Lung (tissue), 12 donors: ENCODE results near the gene TNP1. TPM values are rescaled to one million over a fixed set of nuclear protein-coding genes. Genes with fewer than 3 reads are reported as not detected.

ENCODE experiments used
- ATAC-seq: fragments of 200-7000 bp; cut with Tn5 transposase; one replicate; pipeline ENCODE4 v1.9.1; 2020; ENCODE audit warnings: moderate number of reproducible peaks; ENCODE audit not compliant: insufficient read depth, low FRiP score
- DNase-seq, 3 donors: peaks; one replicate each; pipeline ENCODE4 v3.0.0-alpha.2; 2013 to 2017
- H3K27ac ChIP-seq, 2 donors: one replicate each; pipeline ENCODE4 v1.5.1; 2013; ENCODE audit warnings: mild to moderate bottlenecking in 2 of 2, moderate library complexity in 2 of 2, control low read depth in 1 of 2, inconsistent platforms in 1 of 2, low read depth in 1 of 2, low read length in 1 of 2
- H3K27me3 ChIP-seq, 3 donors: one replicate each; pipeline ENCODE4 v1.5.1; 2013; ENCODE audit warnings: low read length in 2 of 3; ENCODE audit not compliant: control insufficient read depth in 3 of 3, insufficient read depth in 3 of 3
- H3K36me3 ChIP-seq, 4 donors: one replicate each; pipeline ENCODE4 v1.5.1; 2013; ENCODE audit warnings: low read length in 4 of 4, mild to moderate bottlenecking in 1 of 4, moderate library complexity in 1 of 4; ENCODE audit not compliant: control insufficient read depth in 4 of 4, insufficient read depth in 4 of 4
- H3K4me1 ChIP-seq, 5 donors: one replicate each; pipeline ENCODE4 v1.5.1; 2013; ENCODE audit warnings: low read length in 5 of 5, mild to moderate bottlenecking in 2 of 5, moderate library complexity in 1 of 5; ENCODE audit not compliant: control insufficient read depth in 5 of 5, insufficient read depth in 5 of 5
- H3K4me3 ChIP-seq: one replicate; pipeline ENCODE4 v1.5.1; 2013; ENCODE audit warnings: mild to moderate bottlenecking, control low read depth, moderate library complexity
- H3K9ac ChIP-seq, 2 donors: one replicate each; pipeline ENCODE4 v1.5.1; 2013; ENCODE audit warnings: low read length in 2 of 2, control low read depth in 1 of 2; ENCODE audit not compliant: insufficient read depth in 1 of 2
- H3K9me3 ChIP-seq, 4 donors: one replicate each; pipeline ENCODE4 v1.5.1; 2013; ENCODE audit warnings: low read length in 3 of 4, mild to moderate bottlenecking in 1 of 4, moderate library complexity in 1 of 4; ENCODE audit not compliant: control insufficient read depth in 4 of 4, insufficient read depth in 3 of 4
- WGBS, 2 donors: extraction: QIAGEN DNeasy Blood & Tissue Kit; methylation state at CpG; one replicate each; pipeline ENCODE4 v1.1.7; 2013; 5-methylcytosine and 5-hydroxymethylcytosine counted together
- polyA plus RNA-seq, 2 donors: library from polyadenylated mRNA; stranded (reverse); fragments of 200-250 nt; gene quantifications; one replicate each; pipeline ENCODE4 v1.2.1, GENCODE V29; 2013
- total RNA-seq, 2 donors: library from RNA; depleted of rRNA in 1 of 2; stranded (reverse); fragments of >200 nt in 1 of 2; gene quantifications; one replicate each; pipeline ENCODE4 v1.2.1, GENCODE V29; 2014 to 2021
- TF ChIP-seq, protein P1 (sequence below): IDR thresholded peaks from 2 replicates; pipeline ENCODE4 v1.5.1; 2012; ENCODE audit warnings: mild to moderate bottlenecking; ENCODE audit errors: control extremely low read depth, extremely low read depth
- donor health status: control.
- donor health status: control.
- donor health status: Bipolar disorder and iron deficiency.
- donor health status: healthy.
- donor health status: DM: yes; HTN: yes; CAD: no.

The TNP1 gene
- total and polyA plus RNA-seq, 4 donors, result not detected

DNA sequence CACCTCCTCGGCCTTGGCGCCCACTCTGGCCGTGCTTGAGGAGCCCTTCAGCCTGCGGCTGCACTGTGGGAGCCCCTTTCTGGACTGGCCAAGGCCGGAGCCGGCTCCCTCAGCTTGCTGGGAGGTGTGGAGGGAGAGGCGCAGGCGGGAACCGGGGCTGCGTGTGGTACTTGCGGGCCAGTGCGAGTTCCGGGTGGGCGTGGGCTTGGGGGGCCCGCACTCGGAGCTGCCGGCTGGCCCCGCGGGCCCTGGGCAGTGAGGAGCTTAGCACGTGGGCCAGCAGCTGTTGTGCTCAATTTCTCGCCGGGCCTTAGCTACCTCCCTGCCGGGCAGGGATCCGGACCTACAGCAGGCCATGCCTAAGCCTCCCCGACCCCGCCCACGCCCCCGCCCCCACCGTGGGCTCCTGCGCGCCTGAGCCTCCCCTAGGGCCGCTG is 25.3 kb upstream of the TNP1 start:
- H3K36me3 ChIP-seq, result no peaks in the 10 kb centered on the region
- TF ChIP-seq, protein P1, sequence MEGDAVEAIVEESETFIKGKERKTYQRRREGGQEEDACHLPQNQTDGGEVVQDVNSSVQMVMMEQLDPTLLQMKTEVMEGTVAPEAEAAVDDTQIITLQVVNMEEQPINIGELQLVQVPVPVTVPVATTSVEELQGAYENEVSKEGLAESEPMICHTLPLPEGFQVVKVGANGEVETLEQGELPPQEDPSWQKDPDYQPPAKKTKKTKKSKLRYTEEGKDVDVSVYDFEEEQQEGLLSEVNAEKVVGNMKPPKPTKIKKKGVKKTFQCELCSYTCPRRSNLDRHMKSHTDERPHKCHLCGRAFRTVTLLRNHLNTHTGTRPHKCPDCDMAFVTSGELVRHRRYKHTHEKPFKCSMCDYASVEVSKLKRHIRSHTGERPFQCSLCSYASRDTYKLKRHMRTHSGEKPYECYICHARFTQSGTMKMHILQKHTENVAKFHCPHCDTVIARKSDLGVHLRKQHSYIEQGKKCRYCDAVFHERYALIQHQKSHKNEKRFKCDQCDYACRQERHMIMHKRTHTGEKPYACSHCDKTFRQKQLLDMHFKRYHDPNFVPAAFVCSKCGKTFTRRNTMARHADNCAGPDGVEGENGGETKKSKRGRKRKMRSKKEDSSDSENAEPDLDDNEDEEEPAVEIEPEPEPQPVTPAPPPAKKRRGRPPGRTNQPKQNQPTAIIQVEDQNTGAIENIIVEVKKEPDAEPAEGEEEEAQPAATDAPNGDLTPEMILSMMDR, result no peak
- DNase-seq, result no peak
- 93 to 95% methylated on average over 31 to 32 of the region's 32 CpGs for WGBS, 2 donors
- no peaks in the 10 kb centered on the region for H3K27me3 ChIP-seq
- ATAC-seq, result no peak
- H3K9ac ChIP-seq, result no peak overlapping the region
- H3K4me3 ChIP-seq, result no peak overlapping the region
- H3K27ac ChIP-seq, result no peak overlapping the region
- H3K9me3 ChIP-seq, result peaks cover 0 to 5% (median 0%) of the 10 kb centered on the region in 4 donors
- peaks cover 0 to 4% (median 0%) of the 10 kb centered on the region in 5 donors for H3K4me1 ChIP-seq

DNA sequence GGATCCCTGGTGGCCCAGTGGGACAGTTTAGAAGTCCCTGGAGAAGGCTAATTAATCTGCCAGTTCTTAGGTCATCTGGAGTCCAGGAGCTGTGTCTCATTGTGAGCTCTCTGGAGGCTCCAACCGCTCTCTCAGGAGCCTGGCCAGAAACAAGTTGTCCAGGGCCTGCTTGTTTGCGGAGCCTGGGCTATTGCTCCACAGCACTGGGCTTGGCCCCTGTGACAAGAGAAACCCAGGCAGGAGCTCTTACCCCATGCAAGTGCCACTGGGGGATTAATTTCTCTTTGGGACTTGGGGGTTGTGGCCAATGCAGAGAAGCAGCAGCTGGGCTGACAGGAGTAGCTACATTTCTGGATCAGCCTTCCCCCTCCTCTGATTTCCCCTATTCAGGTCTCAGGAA is 24.5 kb upstream of the TNP1 start:
- Histone ChIP-seq H3K36me3 (no peaks in the 10 kb centered on the region), H3K27ac (no peak overlapping the region), H3K9me3 (peaks cover 0 to 5% (median 0%) of the 10 kb centered on the region in 4 donors), H3K4me1 (peaks cover 0 to 4% (median 0%) of the 10 kb centered on the region in 5 donors), H3K9ac (no peak overlapping the region), H3K4me3 (no peak overlapping the region), H3K27me3 (no peaks in the 10 kb centered on the region)
- 97 to 100% methylated on average over 2 of the region's 2 CpGs for WGBS, 2 donors
- TF ChIP-seq, protein P1, result no peak
- DNase-seq, result no peak
- ATAC-seq, result no peak

DNA sequence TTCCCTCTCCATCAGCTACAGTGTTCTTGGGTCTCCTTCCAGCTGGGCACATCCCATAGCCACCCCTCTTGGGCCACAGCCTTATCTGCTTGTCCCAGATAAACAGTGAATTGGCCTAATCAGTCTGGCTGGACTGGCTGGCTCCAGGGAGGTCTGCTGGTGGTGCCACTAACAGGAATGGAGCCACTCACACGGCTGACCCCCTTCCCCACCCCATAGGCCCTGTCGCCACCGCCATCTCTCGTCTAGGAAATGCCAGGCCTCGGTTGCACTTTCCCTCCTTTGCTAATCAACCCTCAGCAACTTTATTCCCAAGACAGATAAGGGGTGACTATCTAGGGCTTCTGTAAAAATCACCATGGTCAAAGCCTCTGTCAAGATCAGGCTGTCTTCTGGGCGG is 23.0 kb upstream of the TNP1 start:
- ATAC-seq (no peak), DNase-seq (no peak)
- no peak overlapping the region for H3K9ac ChIP-seq
- TF ChIP-seq, protein P1, result no peak
- peaks cover 0 to 5% (median 0%) of the 10 kb centered on the region in 4 donors for H3K9me3 ChIP-seq
- no peak overlapping the region for H3K4me3 ChIP-seq
- no peaks in the 10 kb centered on the region for H3K27me3 ChIP-seq
- peaks cover 0 to 5% (median 0%) of the 10 kb centered on the region in 5 donors for H3K4me1 ChIP-seq
- 86 to 98% methylated on average over 6 of the region's 6 CpGs for WGBS, 2 donors
- H3K36me3 ChIP-seq, result no peaks in the 10 kb centered on the region
- no peak overlapping the region for H3K27ac ChIP-seq

DNA sequence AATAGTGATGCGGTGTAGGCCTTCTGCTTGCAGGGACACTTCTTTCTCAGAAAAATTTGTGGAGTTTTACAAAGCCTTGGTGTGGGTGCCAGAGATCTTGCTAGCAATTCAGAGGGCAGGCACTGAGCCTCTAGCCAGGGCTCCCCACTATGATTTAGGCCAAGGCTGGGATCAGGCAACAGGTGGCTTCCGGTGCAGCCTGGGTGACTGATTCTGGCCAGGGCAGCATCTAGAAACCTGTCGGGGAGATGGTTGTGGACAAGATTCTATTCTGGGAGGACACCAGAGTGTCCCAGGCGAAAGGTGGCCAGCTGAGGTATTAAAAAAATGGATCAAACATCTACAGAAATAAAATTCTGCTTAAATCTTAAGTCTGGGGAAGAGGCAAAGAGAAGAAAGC is 21.5 kb upstream of the TNP1 start:
- Histone ChIP-seq H3K4me3 (no peak overlapping the region), H3K9ac (no peak overlapping the region), H3K36me3 (no peaks in the 10 kb centered on the region), H3K27me3 (no peaks in the 10 kb centered on the region), H3K4me1 (peaks cover 0 to 3% (median 0%) of the 10 kb centered on the region in 5 donors), H3K9me3 (peaks cover 0 to 3% (median 0%) of the 10 kb centered on the region in 4 donors), H3K27ac (no peak overlapping the region)
- ATAC-seq, result no peak
- WGBS, 2 donors, result 71 to 96% methylated on average over 4 of the region's 4 CpGs
- TF ChIP-seq, protein P1, result no peak
- DNase-seq, result no peak
